NCI-H146 treated with DMSO at 0.1 percent for 48 hours (cell line): ENCODE results near the gene CD244.

ENCODE experiments used
- DNase-seq: peaks from one replicate; lab custom pipeline; 2025; ENCODE audit not compliant: unreplicated experiment; lab: John Stamatoyannopoulos, UW

Gene CD244

GRCh38 chr1:160850541-160850940, 12.1 kb downstream of the CD244 start:
- DNase-seq = no peak

- DNase-seq = no peak
Measured at GRCh38 chr1:160846281-160846680, 16.4 kb downstream of the CD244 start.

GRCh38 chr1:160844447-160845232, 18.0 kb downstream of the CD244 start:
- no peak for DNase-seq

- DNase-seq = no peak
Measured at GRCh38 chr1:160841079-160841478, 21.6 kb downstream of the CD244 start.

GRCh38 chr1:160839746-160840145, 22.9 kb downstream of the CD244 start:
- DNase-seq = no peak

- no peak for DNase-seq
Measured at GRCh38 chr1:160838888-160839287, 23.8 kb downstream of the CD244 start.

- DNase-seq = no peak
Measured at GRCh38 chr1:160837558-160838205, 25.0 kb downstream of the CD244 start.

- no peak for DNase-seq
Measured at GRCh38 chr1:160836981-160837557, 25.6 kb downstream of the CD244 start.

GRCh38 chr1:160836561-160836960, 26.1 kb downstream of the CD244 start:
- no peak for DNase-seq

- no peak for DNase-seq
Measured at GRCh38 chr1:160835751-160836150, 26.9 kb downstream of the CD244 start.

GRCh38 chr1:160834945-160835565, 27.6 kb downstream of the CD244 start:
- DNase-seq = peak; percentile 9

- no peak for DNase-seq
Measured at GRCh38 chr1:160830321-160831153, 32.1 kb downstream of the CD244 start.

- no peak for DNase-seq
Measured at GRCh38 chr1:160829766-160830165, 32.9 kb downstream of the CD244 start.

- DNase-seq = no peak
Measured at GRCh38 chr1:160827418-160827817, 35.3 kb downstream of the CD244 start.

- DNase-seq = no peak
Measured at GRCh38 chr1:160826546-160826945, 36.1 kb downstream of the CD244 start.

GRCh38 chr1:160823296-160823695, 39.4 kb downstream of the CD244 start:
- no peak for DNase-seq

- DNase-seq = no peak
Measured at GRCh38 chr1:160821627-160822026, 41.1 kb downstream of the CD244 start.

- DNase-seq = no peak
Measured at GRCh38 chr1:160819186-160819585, 43.5 kb downstream of the CD244 start.

GRCh38 chr1:160818207-160818937, 44.3 kb downstream of the CD244 start:
- no peak for DNase-seq

GRCh38 chr1:160814856-160815255, 47.8 kb downstream of the CD244 start:
- no peak for DNase-seq
